Right forelimb (tissue), 1 donor: ENCODE results near the gene LEMD1.
"Not testable (repeated sequence)": the region's sequence is repeated elsewhere in the genome, so short reads cannot be mapped to it uniquely, and the experiment has no call there.

Source experiments
- DNase-seq: peaks from one replicate; pipeline ENCODE4 v3.0.0-alpha.2; 2018

The LEMD1 gene

DNA sequence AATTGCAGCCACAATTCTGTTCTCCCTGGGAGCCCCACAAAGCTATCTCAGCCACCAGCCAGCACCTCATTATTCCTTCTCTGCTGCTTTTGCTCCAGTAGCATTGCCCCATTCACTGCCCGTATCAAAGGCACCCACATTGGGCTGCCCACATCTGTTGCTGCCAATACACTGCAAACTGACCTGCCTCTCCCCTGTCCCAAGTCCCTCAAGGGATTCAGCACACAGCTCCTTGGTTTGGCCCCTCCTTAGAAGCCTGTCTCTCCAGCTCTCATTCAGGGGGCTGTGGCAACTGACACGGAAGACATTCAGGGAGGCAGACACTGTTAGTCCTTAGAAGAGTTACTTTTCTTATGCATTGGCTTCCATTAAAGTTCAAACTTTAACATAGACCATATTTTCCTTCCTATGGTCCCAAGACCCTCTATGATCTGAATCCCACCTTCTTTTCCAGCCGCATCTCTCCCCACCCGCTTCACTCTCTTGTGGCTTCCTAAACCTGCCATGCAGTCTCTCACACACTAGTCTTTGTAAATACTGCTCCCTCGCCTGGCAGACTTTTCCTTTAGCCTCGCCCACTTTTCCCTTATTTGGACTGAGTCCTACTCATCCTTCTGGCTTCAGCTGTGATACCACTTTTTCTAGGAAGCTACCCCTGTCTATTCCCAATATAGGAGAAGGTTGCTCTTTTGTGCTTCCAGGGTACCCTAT is 45.9 kb downstream of the LEMD1 start:
- no peak for DNase-seq

GRCh38 chr1:205374210-205375078 is 47.4 kb downstream of the LEMD1 start:
- DNase-seq = no peak

GRCh38 chr1:205373798-205374175 is 48.1 kb downstream of the LEMD1 start:
- no peak for DNase-seq

DNA sequence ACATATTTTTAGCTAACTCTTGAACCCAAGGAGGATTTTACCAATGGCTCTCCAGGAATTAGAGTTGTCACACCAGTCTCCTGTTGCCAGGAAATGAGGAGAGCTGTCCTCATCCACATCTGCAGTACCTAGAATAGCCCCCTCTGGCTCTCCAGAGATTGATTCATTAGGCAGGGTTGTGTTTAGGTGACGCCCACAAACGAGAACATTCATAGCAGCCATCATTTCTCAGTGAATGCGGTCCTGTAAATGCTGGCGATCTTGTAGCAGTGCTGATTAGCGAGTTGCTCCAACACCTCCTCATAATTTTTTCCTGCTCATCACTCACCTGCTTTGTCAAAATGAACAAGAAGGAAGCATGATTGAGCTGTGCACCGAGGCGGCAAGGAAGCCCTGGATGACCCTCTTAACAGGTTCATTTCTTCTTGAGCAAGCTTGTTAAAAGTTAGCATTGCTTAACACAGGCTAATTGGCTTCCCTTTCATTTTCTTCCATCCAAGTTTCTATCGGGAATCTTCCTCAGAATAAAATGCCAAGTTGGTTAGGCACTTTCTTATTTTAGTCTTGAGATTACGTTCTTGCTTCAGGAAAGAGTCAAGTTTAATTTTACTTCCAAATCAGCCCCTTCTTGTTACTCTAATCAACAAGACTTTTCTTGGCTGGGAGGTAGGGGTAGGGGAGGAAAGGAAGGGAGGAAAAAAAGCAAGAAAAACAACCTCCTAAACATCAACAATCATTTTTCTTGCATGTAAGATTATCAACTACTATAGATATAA is 48.6 kb downstream of the LEMD1 start:
- DNase-seq = no peak

- no peak for DNase-seq
Measured at GRCh38 chr1:205371871-205372660, 49.8 kb downstream of the LEMD1 start.

GRCh38 chr1:205370780-205371179 is 51.1 kb downstream of the LEMD1 start:
- no peak for DNase-seq

DNA sequence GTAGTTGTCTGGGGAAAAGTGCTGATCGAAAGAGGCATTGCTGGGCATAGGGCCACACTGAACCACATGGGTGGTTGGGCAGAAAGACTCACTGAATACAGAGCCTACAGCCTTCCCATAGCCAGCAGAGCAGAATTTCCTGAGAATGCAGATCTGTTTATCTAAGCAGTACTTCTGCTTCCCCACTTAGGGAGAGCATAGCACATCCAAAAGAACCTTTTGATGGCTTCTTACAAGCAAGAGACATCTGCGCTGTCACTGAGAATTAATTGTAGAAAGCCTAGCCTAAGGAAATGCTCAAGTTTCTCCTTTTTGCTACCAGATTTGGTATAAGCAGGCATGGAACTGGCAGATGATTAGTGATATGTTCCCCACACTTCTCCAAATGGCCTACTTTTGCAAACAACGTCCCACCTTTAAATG is 52.1 kb downstream of the LEMD1 start:
- DNase-seq = no peak

DNA sequence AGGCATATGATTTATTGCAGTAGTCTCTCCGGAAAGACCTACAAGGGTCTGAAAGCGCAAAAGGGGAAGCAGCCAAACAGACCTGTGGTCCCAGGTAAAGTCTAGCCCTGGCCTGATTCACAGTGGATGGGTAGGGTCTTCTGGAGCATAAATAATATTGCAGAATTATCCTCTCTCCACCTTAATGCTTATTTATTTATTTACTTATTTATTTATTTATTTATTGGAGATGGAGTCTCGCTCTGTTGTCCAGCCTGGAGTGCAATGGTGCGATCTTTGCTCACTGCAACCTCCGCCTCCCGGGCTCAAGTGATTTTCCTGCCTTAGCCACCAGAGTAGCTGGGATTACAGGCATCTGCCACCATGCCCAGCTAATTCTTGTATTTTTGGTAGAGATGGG is 53.4 kb downstream of the LEMD1 start:
- no peak for DNase-seq

DNA sequence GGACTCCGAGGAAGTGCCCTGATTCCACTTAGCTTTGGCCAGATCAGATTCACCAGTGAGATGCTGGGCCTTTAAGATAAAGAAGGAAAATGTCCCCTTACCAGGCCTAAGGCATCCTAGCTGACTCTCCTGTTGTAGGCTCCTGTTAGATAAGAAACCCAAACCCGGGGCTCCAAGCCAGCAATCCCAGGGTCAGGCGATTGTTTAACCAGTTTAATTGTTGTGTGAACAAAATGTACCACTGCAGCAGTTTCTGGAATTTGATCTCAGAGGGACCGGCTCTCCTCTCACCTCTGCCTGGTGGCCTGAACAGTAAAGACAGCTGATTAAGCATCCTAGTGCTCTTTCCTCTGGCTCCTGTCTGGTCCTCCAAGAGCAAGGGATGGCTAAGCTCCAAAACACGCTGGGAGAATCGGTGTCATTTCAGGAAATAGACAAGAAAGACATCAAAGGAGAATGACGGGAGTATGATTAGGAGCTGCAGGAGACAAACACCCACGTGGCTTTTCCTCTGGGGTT is 55.9 kb downstream of the LEMD1 start:
- no peak for DNase-seq

DNA sequence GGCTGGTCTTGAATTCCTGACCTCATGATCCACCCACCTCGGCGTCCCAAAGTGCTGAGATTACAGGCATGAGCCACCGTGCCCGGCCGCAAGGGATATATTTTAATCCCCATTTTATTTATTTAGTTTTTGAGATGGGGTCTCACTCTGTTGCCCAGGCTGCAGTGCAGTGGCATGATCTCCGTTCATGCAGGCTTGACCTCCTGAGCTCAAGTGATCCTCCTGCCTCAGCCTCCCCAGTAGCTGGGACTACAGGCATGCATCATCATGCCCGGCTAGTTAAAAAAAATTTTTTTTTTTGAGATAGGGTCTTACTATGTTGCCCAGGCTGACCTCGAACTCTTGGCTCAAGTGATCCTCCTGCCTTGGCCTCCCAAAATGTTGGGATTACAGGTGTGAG is 56.8 kb downstream of the LEMD1 start:
- not testable (repeated sequence) for DNase-seq

- DNase-seq = no peak
Measured at GRCh38 chr1:205360891-205361290, 61.0 kb downstream of the LEMD1 start.

DNA sequence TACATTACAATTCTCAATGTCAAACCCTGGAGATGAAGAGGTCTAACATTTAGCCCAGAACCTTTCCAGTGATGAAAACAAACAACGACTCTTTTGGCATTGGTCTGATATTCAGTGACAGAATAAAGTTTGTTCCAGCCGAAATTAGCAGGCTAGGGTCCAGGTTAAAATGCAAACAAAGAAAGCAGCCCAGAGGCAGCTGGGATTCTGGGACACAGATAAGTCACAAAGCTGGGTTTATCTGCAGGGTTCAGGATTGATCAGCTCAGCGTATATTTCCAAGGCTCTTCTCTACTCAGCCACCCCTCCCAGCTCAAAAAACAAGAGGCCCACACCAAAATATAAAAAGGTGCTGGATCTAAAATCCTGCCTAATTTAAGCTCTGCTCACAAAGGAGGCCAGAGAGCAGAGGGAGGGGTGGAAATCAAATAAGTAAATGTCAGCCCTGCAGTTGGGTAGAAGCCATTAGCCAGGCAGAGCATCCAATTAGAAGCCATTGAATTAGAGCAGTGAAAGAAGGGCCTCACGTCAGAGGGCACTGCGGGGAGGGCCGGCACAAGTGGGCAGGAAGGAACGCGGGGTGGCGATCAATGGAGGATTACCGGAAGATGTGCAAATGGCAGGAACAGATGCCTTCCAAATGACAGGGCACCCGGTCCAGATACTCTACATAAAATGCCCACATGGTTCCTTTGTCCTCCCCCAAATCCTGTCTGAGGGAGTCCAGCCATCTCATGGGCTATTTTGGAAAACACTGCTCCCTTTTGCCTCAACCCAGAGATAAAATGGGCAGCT is 61.9 kb downstream of the LEMD1 start:
- DNase-seq = no peak

- DNase-seq = no peak
Measured at GRCh38 chr1:205358579-205358978, 63.3 kb downstream of the LEMD1 start.

GRCh38 chr1:205357567-205357966 is 64.3 kb downstream of the LEMD1 start:
- DNase-seq = no peak

- DNase-seq = peak; percentile 58
Measured at GRCh38 chr1:205356440-205357139, 65.3 kb downstream of the LEMD1 start, which contains the start of gene KLHDC8A. Gene KLHDC8A, minus strand, starts transcription at chr1:205356922. Its CDS starts 13,318 bp downstream, at chr1:205343604.

- DNase-seq = no peak
Measured at GRCh38 chr1:205355075-205355453, 66.8 kb downstream of the LEMD1 start.

- DNase-seq = peak; percentile 65
Measured at GRCh38 chr1:205354259-205355074, 67.4 kb downstream of the LEMD1 start.

DNA sequence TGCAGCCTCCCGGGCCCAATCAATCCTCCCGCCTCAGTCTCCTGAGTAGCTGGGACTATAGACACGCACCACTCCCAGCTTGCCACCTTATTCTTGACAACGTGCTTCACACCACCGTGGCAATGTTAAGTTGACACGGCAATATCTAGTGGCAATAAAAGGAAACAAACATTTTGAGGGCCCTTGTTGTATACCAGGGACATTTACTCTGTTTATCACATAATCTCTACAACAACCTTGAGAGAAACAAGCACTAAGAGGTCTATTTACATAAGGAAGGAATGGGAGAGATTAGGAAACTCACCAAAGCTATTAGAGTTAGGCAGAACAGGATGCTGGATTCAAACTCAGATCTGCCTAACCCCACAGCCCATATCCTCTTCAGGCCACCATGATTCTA is 68.2 kb downstream of the LEMD1 start:
- no peak for DNase-seq

GRCh38 chr1:205353191-205353590 is 68.7 kb downstream of the LEMD1 start:
- DNase-seq = no peak
